Measurements from ENCODE around the gene SLC12A5.

Gene SLC12A5

GRCh38 chr20:46006964-46007363 lies 22.1 kb upstream of the SLC12A5 start:
- no peak for DNase-seq

- DNase-seq: no peak
Observed at GRCh38 chr20:46007671-46008070, 21.3 kb upstream of the SLC12A5 start.

- no peak for DNase-seq
Observed at GRCh38 chr20:46009816-46010215, 19.2 kb upstream of the SLC12A5 start.

- peak; percentile 51 to 70 for DNase-seq
Observed at GRCh38 chr20:46010491-46011391, 18.3 kb upstream of the SLC12A5 start.

- peak; percentile 30 to 63 for DNase-seq
Observed at GRCh38 chr20:46011631-46012482, 17.2 kb upstream of the SLC12A5 start.

GRCh38 chr20:46012921-46013320 lies 16.1 kb upstream of the SLC12A5 start:
- no peak for DNase-seq

- no peak for DNase-seq
Observed at GRCh38 chr20:46013322-46013828, 15.6 kb upstream of the SLC12A5 start.

- peak; percentile 70 to 77 for DNase-seq
Observed at GRCh38 chr20:46013829-46014516, 15.0 kb upstream of the SLC12A5 start.

GRCh38 chr20:46014517-46015396 lies 14.3 kb upstream of the SLC12A5 start:
- no peak for DNase-seq

GRCh38 chr20:46017272-46017671 lies 11.7 kb upstream of the SLC12A5 start:
- no peak for DNase-seq

GRCh38 chr20:46018112-46018511 lies 10.9 kb upstream of the SLC12A5 start:
- DNase-seq: no peak

- no peak for DNase-seq
Observed at GRCh38 chr20:46018611-46019010, 10.4 kb upstream of the SLC12A5 start.

GRCh38 chr20:46020555-46020954 lies 8.5 kb upstream of the SLC12A5 start:
- no peak for DNase-seq

- DNase-seq: peak; percentile 37 to 44
Observed at GRCh38 chr20:46021361-46022359, 7.4 kb upstream of the SLC12A5 start.

GRCh38 chr20:46022411-46023147 lies 6.4 kb upstream of the SLC12A5 start:
- peak; percentile 70 to 76 for DNase-seq

- DNase-seq: no peak
Observed at GRCh38 chr20:46023148-46023484, 5.9 kb upstream of the SLC12A5 start.

GRCh38 chr20:46023999-46024398 lies 5.0 kb upstream of the SLC12A5 start:
- no peak for DNase-seq

- no peak for DNase-seq
Observed at GRCh38 chr20:46025376-46025783, 3.6 kb upstream of the SLC12A5 start.

GRCh38 chr20:46027245-46027853 lies 1.7 kb upstream of the SLC12A5 start:
- DNase-seq: peak in 1 of 2 donors; percentile 23
